SU-DHL-6 (cell line): ENCODE measurements around the gene LIPA.

Experiments used
- H2AFZ ChIP-seq: fragments of 200-600 bp; sonication (generic); 2 replicates; pipeline ENCODE4 v1.6.1; 2014; ENCODE audit warnings: low read depth, mild to moderate bottlenecking, moderate library complexity, mixed read lengths, antibody characterized with exemption, low read length; ENCODE audit not compliant: severe bottlenecking
- H3F3A ChIP-seq: fragments of 200-600 bp; shearing (Covaris generic); 2 replicates; pipeline ENCODE4 v1.6.0; 2016; ENCODE audit warnings: antibody characterized with exemption, mild to moderate bottlenecking; ENCODE audit not compliant: insufficient read depth
- H3K27ac ChIP-seq: fragments of 200-600 bp; sonication (generic); 2 replicates; pipeline ENCODE4 v1.5.1; 2016; ENCODE audit warnings: low read depth, mild to moderate bottlenecking, low read length, moderate library complexity, mixed read lengths
- H3K27me3 ChIP-seq: fragments of 200-600 bp; sonication (generic), shearing (Covaris generic); 2 replicates; pipeline ENCODE4 v1.6.0; 2014; ENCODE audit warnings: mild to moderate bottlenecking, low read length
- H3K36me3 ChIP-seq: fragments of 200-600 bp; sonication (generic); 2 replicates; pipeline ENCODE4 v1.6.1; 2014; ENCODE audit warnings: mild to moderate bottlenecking, low read length, mixed read lengths
- H3K4me2 ChIP-seq: fragments of 300-600, 200-600 bp; shearing (Covaris generic), sonication (generic); 2 replicates; pipeline ENCODE4 v1.6.0; 2014; ENCODE audit warnings: low read length, low read depth, mild to moderate bottlenecking; ENCODE audit not compliant: poor library complexity, severe bottlenecking
- H3K4me3 ChIP-seq: fragments of 200-600 bp; sonication (generic); 2 replicates; pipeline ENCODE4 v1.5.1; 2014; ENCODE audit warnings: antibody characterized with exemption, low read length, mild to moderate bottlenecking, mixed read lengths; ENCODE audit not compliant: insufficient read depth, poor library complexity, severe bottlenecking
- H3K79me2 ChIP-seq: fragments of 200-600 bp; sonication (generic); 2 replicates; pipeline ENCODE4 v1.6.1; 2014; ENCODE audit warnings: mild to moderate bottlenecking, low read length, moderate library complexity; ENCODE audit not compliant: insufficient read depth
- H3K9ac ChIP-seq: fragments of 200-600 bp; sonication (generic); 2 replicates; pipeline ENCODE4 v1.7.0; 2014; ENCODE audit warnings: mild to moderate bottlenecking, low read length
- H3K9me2 ChIP-seq: fragments of 200-600 bp; sonication (generic); replicated peaks from 2 replicates; pipeline ENCODE4 v1.6.1; 2014; ENCODE audit warnings: low read length; ENCODE audit not compliant: insufficient read depth
- H3K9me3 ChIP-seq: fragments of 200-600 bp; sonication (generic); 2 replicates; pipeline ENCODE4 v1.6.1; 2014; ENCODE audit warnings: low read length, mixed read lengths; ENCODE audit not compliant: insufficient read depth
- H4K20me1 ChIP-seq: fragments of 200-600 bp; sonication (generic); 2 replicates; pipeline ENCODE4 v1.6.1; 2014; ENCODE audit warnings: low read depth, mild to moderate bottlenecking, antibody characterized with exemption, low read length, moderate library complexity, mixed read lengths
- CTCF ChIP-seq: fragments of 200-600 bp; sonication (generic); IDR thresholded peaks from one replicate; pipeline ENCODE4 v1.5.1; 2017; ENCODE audit warnings: antibody characterized with exemption, mild to moderate bottlenecking, low read length, moderate library complexity; ENCODE audit not compliant: insufficient read depth, poor library complexity, severe bottlenecking
- EZH2phosphoT487 ChIP-seq: fragments of 200-600 bp; sonication (generic), shearing (Covaris generic); conservative IDR thresholded peaks from 2 replicates; pipeline ENCODE4 v1.6.1; 2018; ENCODE audit warnings: mild to moderate bottlenecking, antibody characterized with exemption, low read length, moderate library complexity, mixed read lengths

Gene LIPA

GRCh38 chr10:89240519-89240918, 11.1 kb downstream of the LIPA start:
- Histone ChIP-seq H3K27ac (no peak overlapping the region), H2AFZ (no peak overlapping the region), H3K36me3 (no peaks in the 10 kb centered on the region), H3K9me3 (no peaks in the 10 kb centered on the region), H3K9ac (no peak overlapping the region), H3F3A (0 out of 2 replicates have a peak, but pooled peaks cover under 1% of the 10 kb centered on the region), H3K27me3 (no peaks in the 10 kb centered on the region), H3K4me2 (no peak overlapping the region), H3K79me2 (no peaks in the 10 kb centered on the region), H4K20me1 (no peaks in the 10 kb centered on the region), H3K4me3 (no peak overlapping the region), H3K9me2 (no peaks in the 10 kb centered on the region)
- no peak for TF ChIP-seq EZH2phosphoT487
- no peak for TF ChIP-seq CTCF

GRCh38 chr10:89238956-89239644, 12.5 kb downstream of the LIPA start:
- Histone ChIP-seq H3K27ac (no peak overlapping the region), H3K4me2 (no peak overlapping the region), H3K9me3 (no peaks in the 10 kb centered on the region), H3F3A (no peaks in the 10 kb centered on the region), H3K9me2 (no peaks in the 10 kb centered on the region), H3K27me3 (no peaks in the 10 kb centered on the region), H3K9ac (no peak overlapping the region), H3K36me3 (no peaks in the 10 kb centered on the region), H3K4me3 (no peak overlapping the region), H4K20me1 (no peaks in the 10 kb centered on the region), H3K79me2 (no peaks in the 10 kb centered on the region), H2AFZ (no peak overlapping the region)
- TF ChIP-seq EZH2phosphoT487 (no peak), CTCF (no peak)

- Histone ChIP-seq H3K4me2 (no peak overlapping the region), H3K9me2 (no peaks in the 10 kb centered on the region), H3K27me3 (no peaks in the 10 kb centered on the region), H3K9ac (no peak overlapping the region), H3K79me2 (no peaks in the 10 kb centered on the region), H3K27ac (no peak overlapping the region), H3K36me3 (no peaks in the 10 kb centered on the region), H2AFZ (no peak overlapping the region), H3K9me3 (no peaks in the 10 kb centered on the region), H4K20me1 (no peaks in the 10 kb centered on the region), H3F3A (no peaks in the 10 kb centered on the region), H3K4me3 (no peak overlapping the region)
- no peak for TF ChIP-seq EZH2phosphoT487
- TF ChIP-seq CTCF: no peak
Observed at GRCh38 chr10:89237849-89238248, 13.7 kb downstream of the LIPA start.
